ENCODE data around the gene ZXDC. TPM values are rescaled to one million over a fixed set of nuclear protein-coding genes. Genes with fewer than 3 reads are reported as not detected.

Gene ZXDC
- total RNA-seq, 1 donor from 2014 or later, result 25.4 TPM

GRCh38 chr3:126447456-126448106, 28.1 kb downstream of the ZXDC start:
- DNase-seq (ENCODE audit: low spot score), result no peak
- Mint-ChIP-seq H3K4me1 (ENCODE audit: unreplicated experiment) (peaks cover 15% of the 10 kb centered on the region), H3K36me3 (ENCODE audit: low read depth, unreplicated experiment) (peaks cover 14% of the 10 kb centered on the region), H3K27ac (ENCODE audit: unreplicated experiment) (no peak overlapping the region), H3K4me3 (ENCODE audit: unreplicated experiment) (no peak overlapping the region), H3K27me3 (ENCODE audit: unreplicated experiment) (peaks cover 2% of the 10 kb centered on the region), H3K9me3 (ENCODE audit: unreplicated experiment) (no peaks in the 10 kb centered on the region)
- TF ChIP-seq, protein P1, sequence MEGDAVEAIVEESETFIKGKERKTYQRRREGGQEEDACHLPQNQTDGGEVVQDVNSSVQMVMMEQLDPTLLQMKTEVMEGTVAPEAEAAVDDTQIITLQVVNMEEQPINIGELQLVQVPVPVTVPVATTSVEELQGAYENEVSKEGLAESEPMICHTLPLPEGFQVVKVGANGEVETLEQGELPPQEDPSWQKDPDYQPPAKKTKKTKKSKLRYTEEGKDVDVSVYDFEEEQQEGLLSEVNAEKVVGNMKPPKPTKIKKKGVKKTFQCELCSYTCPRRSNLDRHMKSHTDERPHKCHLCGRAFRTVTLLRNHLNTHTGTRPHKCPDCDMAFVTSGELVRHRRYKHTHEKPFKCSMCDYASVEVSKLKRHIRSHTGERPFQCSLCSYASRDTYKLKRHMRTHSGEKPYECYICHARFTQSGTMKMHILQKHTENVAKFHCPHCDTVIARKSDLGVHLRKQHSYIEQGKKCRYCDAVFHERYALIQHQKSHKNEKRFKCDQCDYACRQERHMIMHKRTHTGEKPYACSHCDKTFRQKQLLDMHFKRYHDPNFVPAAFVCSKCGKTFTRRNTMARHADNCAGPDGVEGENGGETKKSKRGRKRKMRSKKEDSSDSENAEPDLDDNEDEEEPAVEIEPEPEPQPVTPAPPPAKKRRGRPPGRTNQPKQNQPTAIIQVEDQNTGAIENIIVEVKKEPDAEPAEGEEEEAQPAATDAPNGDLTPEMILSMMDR (IDR thresholded peaks at IDR 0.05; ENCODE audit: unreplicated experiment), result no peak

DNA sequence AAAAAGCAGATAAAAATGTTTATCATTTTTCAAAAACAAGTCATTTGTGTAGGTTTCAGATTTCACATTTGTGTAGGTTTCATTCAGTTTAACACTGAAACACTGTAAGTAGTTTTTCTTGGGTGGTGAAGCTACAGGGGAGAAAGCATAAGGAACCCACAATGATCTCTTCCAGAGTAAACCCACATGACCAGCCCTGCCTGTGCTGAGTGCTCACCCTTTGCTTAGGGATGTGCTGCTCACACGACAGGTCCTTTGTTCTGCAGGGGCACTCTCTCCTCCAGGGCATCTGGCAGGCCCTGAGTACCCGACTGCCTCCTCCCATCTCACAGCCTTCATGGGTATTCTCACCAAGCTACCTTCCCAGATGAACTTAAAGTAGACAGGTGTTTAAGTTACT, 28.9 kb downstream of the ZXDC start:
- H3K36me3 Mint-ChIP-seq (ENCODE audit: low read depth, unreplicated experiment), result peaks cover 12% of the 10 kb centered on the region
- H3K4me1 Mint-ChIP-seq (ENCODE audit: unreplicated experiment), result peaks cover 15% of the 10 kb centered on the region
- H3K27ac Mint-ChIP-seq (ENCODE audit: unreplicated experiment), result no peak overlapping the region
- H3K4me3 Mint-ChIP-seq (ENCODE audit: unreplicated experiment), result no peak overlapping the region
- DNase-seq (ENCODE audit: low spot score), result no peak
- no peaks in the 10 kb centered on the region for H3K9me3 Mint-ChIP-seq (ENCODE audit: unreplicated experiment)
- peaks cover 2% of the 10 kb centered on the region for H3K27me3 Mint-ChIP-seq (ENCODE audit: unreplicated experiment)
- TF ChIP-seq, protein P1 (IDR thresholded peaks at IDR 0.05; ENCODE audit: unreplicated experiment), result no peak

DNA sequence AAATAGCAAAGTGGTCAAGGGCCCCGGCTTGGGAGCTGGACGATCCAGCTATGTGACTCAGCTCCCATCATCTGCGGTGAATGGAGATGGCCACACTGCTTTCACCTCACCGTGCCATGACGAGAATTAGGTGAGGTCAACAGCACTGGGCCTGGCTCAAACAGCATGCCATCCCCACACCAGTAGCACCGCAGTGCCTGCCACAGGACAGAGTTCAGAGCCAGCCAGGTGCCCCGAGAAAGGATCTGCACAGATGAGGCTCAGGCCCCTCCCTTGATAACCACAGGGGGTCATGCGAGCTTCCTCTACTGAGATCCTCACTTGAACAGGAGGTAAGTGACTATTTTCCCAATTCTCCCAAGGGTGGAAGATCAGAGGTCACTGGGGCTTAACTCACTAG, 29.4 kb downstream of the ZXDC start:
- TF ChIP-seq, protein P1 (IDR thresholded peaks at IDR 0.05; ENCODE audit: unreplicated experiment), result no peak
- peaks cover 2% of the 10 kb centered on the region for H3K27me3 Mint-ChIP-seq (ENCODE audit: unreplicated experiment)
- H3K4me3 Mint-ChIP-seq (ENCODE audit: unreplicated experiment), result no peak overlapping the region
- H3K9me3 Mint-ChIP-seq (ENCODE audit: unreplicated experiment), result no peaks in the 10 kb centered on the region
- H3K4me1 Mint-ChIP-seq (ENCODE audit: unreplicated experiment), result peaks cover 15% of the 10 kb centered on the region
- H3K27ac Mint-ChIP-seq (ENCODE audit: unreplicated experiment), result no peak overlapping the region
- no peak for DNase-seq (ENCODE audit: low spot score)
- H3K36me3 Mint-ChIP-seq (ENCODE audit: low read depth, unreplicated experiment), result peaks cover 7% of the 10 kb centered on the region

DNA sequence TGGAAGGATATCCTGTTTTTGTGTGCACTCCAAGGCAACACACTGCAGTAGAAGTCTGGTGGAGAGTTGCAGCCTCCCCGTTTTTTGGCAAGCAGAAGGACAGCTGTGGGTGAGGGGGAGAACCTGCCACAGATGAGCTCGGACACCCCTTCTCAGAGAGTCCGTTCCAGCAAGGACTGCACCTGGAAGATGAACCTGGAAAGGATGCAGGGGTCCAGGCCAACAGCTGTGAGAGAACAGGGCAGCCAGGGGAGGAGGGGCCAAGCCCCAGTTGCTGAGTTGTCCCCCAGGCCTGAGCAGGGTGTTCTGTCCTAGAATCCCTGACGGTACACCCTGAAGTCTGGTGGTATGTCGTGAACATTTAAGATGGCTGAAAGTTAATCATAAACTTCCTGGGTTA, 30.2 kb downstream of the ZXDC start:
- Mint-ChIP-seq H3K36me3 (ENCODE audit: low read depth, unreplicated experiment) (no peaks in the 10 kb centered on the region), H3K4me1 (ENCODE audit: unreplicated experiment) (peaks cover 12% of the 10 kb centered on the region), H3K27ac (ENCODE audit: unreplicated experiment) (peak overlapping the region; percentile 67), H3K4me3 (ENCODE audit: unreplicated experiment) (no peak overlapping the region), H3K27me3 (ENCODE audit: unreplicated experiment) (peaks cover 2% of the 10 kb centered on the region), H3K9me3 (ENCODE audit: unreplicated experiment) (no peaks in the 10 kb centered on the region)
- TF ChIP-seq, protein P1 (IDR thresholded peaks at IDR 0.05; ENCODE audit: unreplicated experiment), result no peak
- DNase-seq (ENCODE audit: low spot score), result no peak

GRCh38 chr3:126442856-126443242, 32.8 kb downstream of the ZXDC start:
- no peak overlapping the region for H3K27ac Mint-ChIP-seq (ENCODE audit: unreplicated experiment)
- DNase-seq (ENCODE audit: low spot score), result no peak

More at GRCh38 chr3:126442856-126443242, 32.8 kb downstream of the ZXDC start:
- Mint-ChIP-seq H3K27me3 (ENCODE audit: unreplicated experiment) (peaks cover 4% of the 10 kb centered on the region), H3K9me3 (ENCODE audit: unreplicated experiment) (no peaks in the 10 kb centered on the region), H3K4me3 (ENCODE audit: unreplicated experiment) (no peak overlapping the region), H3K4me1 (ENCODE audit: unreplicated experiment) (peaks cover 12% of the 10 kb centered on the region), H3K36me3 (ENCODE audit: low read depth, unreplicated experiment) (peaks cover 4% of the 10 kb centered on the region)
- TF ChIP-seq, protein P1 (IDR thresholded peaks at IDR 0.05; ENCODE audit: unreplicated experiment), result no peak
